Measurements from ENCODE around the gene DNASE1L2. TPM values are rescaled to one million over a fixed set of nuclear protein-coding genes. Genes with fewer than 3 reads are reported as not detected.

DNASE1L2 gene
- total and polyA plus RNA-seq, 2 of the 4 experiments (the other 2 are of a cell fraction), result 0.18 to 0.75 TPM

Small RNA genes lying within 50 kb of the gene (microRNA-seq; reads per million reads assigned to microRNA genes)
- gene MIR3677 (ENCODE audit: insufficient read depth in 1 of 2, insufficient read length in 1 of 2, unreplicated experiment in 1 of 2) (0 to 0.73 reads per million in 2 experiments), gene MIR4717 (ENCODE audit: insufficient read depth in 1 of 2, insufficient read length in 1 of 2, unreplicated experiment in 1 of 2) (0 reads per million in 2 experiments)

Small RNA genes lying within 50 kb of the gene (small RNA-seq; reads per million reads assigned to genes)
- gene MIR3677, result 0 to 8.7 (median 3.4) reads per million in 5 experiments
- 0 reads per million in 5 experiments for gene MIR4717

Other genes starting within 250 kb of the DNASE1L2 start
- 1.8 and 1.9 TPM in 2 replicates for gene SYNGR3, start 246.5 kb upstream of the DNASE1L2 start, total RNA-seq (2012; rRNA removed)
- gene SYNGR3, start 246.5 kb upstream of the DNASE1L2 start, polyA plus RNA-seq (2012; rRNA removed), result 5.8 and 6.6 TPM in 2 replicates
- gene ZNF598, start 226.6 kb upstream of the DNASE1L2 start, total RNA-seq (2012; rRNA removed), result 3.4 and 4.4 TPM in 2 replicates
- 36.4 and 40.6 TPM in 2 replicates for gene ZNF598, start 226.6 kb upstream of the DNASE1L2 start, polyA plus RNA-seq (2012; rRNA removed)
- gene NPW, start 216.7 kb upstream of the DNASE1L2 start, total RNA-seq (2012; rRNA removed), result 0.18 TPM in 1 of 2 replicates, not detected in the other
- gene NPW, start 216.7 kb upstream of the DNASE1L2 start, polyA plus RNA-seq (2012; rRNA removed), result 2.0 and 3.7 TPM in 2 replicates
- 18.6 and 20.8 TPM in 2 replicates for gene NHERF2, start 209.5 kb upstream of the DNASE1L2 start, total RNA-seq (2012; rRNA removed)
- gene NHERF2, start 209.5 kb upstream of the DNASE1L2 start, polyA plus RNA-seq (2012; rRNA removed), result 77.8 and 96.6 TPM in 2 replicates
- gene NTHL1, start 188.6 kb upstream of the DNASE1L2 start, total RNA-seq (2012; rRNA removed), result 22.8 and 28.1 TPM in 2 replicates
- gene NTHL1, start 188.6 kb upstream of the DNASE1L2 start, polyA plus RNA-seq (2012; rRNA removed), result 28.0 and 33.3 TPM in 2 replicates
- 22.8 and 31.4 TPM in 2 replicates for gene TSC2, start 188.5 kb upstream of the DNASE1L2 start, total RNA-seq (2012; rRNA removed)
- 88.6 and 95.9 TPM in 2 replicates for gene TSC2, start 188.5 kb upstream of the DNASE1L2 start, polyA plus RNA-seq (2012; rRNA removed)
- 7.9 and 15.6 TPM in 2 replicates for gene PKD1, start 100.5 kb upstream of the DNASE1L2 start, total RNA-seq (2012; rRNA removed)
- gene PKD1, start 100.5 kb upstream of the DNASE1L2 start, polyA plus RNA-seq (2012; rRNA removed), result 97.3 and 118 TPM in 2 replicates
- gene RAB26, start 87.8 kb upstream of the DNASE1L2 start, total RNA-seq (2012; rRNA removed), result 1.1 TPM in 2 replicates
- gene RAB26, start 87.8 kb upstream of the DNASE1L2 start, polyA plus RNA-seq (2012; rRNA removed), result 4.5 and 4.8 TPM in 2 replicates
- 26.4 and 29.6 TPM in 2 replicates for gene TRAF7, start 80.7 kb upstream of the DNASE1L2 start, total RNA-seq (2012; rRNA removed)
- 52.6 and 55.1 TPM in 2 replicates for gene TRAF7, start 80.7 kb upstream of the DNASE1L2 start, polyA plus RNA-seq (2012; rRNA removed)
- not detected in 2 replicates for gene CASKIN1, start 39.8 kb upstream of the DNASE1L2 start, total RNA-seq (2012; rRNA removed)
- 0.05 and 0.06 TPM in 2 replicates for gene CASKIN1, start 39.8 kb upstream of the DNASE1L2 start, polyA plus RNA-seq (2012; rRNA removed)
- gene MLST8, start 31.0 kb upstream of the DNASE1L2 start, total RNA-seq (2012; rRNA removed), result 34.4 and 50.3 TPM in 2 replicates
- 93.7 and 94.1 TPM in 2 replicates for gene MLST8, start 31.0 kb upstream of the DNASE1L2 start, polyA plus RNA-seq (2012; rRNA removed)
- gene BRICD5, start 25.6 kb upstream of the DNASE1L2 start, total RNA-seq (2012; rRNA removed), result 0.18 and 0.28 TPM in 2 replicates
- 0.94 and 1.5 TPM in 2 replicates for gene BRICD5, start 25.6 kb upstream of the DNASE1L2 start, polyA plus RNA-seq (2012; rRNA removed)
- 4.1 and 5.8 TPM in 2 replicates for gene PGP, start 21.6 kb upstream of the DNASE1L2 start, total RNA-seq (2012; rRNA removed)
- gene PGP, start 21.6 kb upstream of the DNASE1L2 start, polyA plus RNA-seq (2012; rRNA removed), result 9.4 and 13.5 TPM in 2 replicates
- gene E4F1, start 12.9 kb upstream of the DNASE1L2 start, total RNA-seq (2012; rRNA removed), result 13.1 and 25.0 TPM in 2 replicates
- gene E4F1, start 12.9 kb upstream of the DNASE1L2 start, polyA plus RNA-seq (2012; rRNA removed), result 33.0 and 39.6 TPM in 2 replicates
- gene ECI1, start 15.1 kb downstream of the DNASE1L2 start, total RNA-seq (2012; rRNA removed), result 20.3 TPM in 2 replicates
- 30.1 and 42.0 TPM in 2 replicates for gene ECI1, start 15.1 kb downstream of the DNASE1L2 start, polyA plus RNA-seq (2012; rRNA removed)
- 57.5 and 65.0 TPM in 2 replicates for gene RNPS1, start 31.7 kb downstream of the DNASE1L2 start, total RNA-seq (2012; rRNA removed)
- 192 and 194 TPM in 2 replicates for gene RNPS1, start 31.7 kb downstream of the DNASE1L2 start, polyA plus RNA-seq (2012; rRNA removed)
- 0.18 TPM in 1 of 2 replicates, not detected in the other for gene ABCA3, start 104.3 kb downstream of the DNASE1L2 start, total RNA-seq (2012; rRNA removed)
- 0.22 and 0.32 TPM in 2 replicates for gene ABCA3, start 104.3 kb downstream of the DNASE1L2 start, polyA plus RNA-seq (2012; rRNA removed)
- 19.2 and 20.1 TPM in 2 replicates for gene CCNF, start 193.0 kb downstream of the DNASE1L2 start, total RNA-seq (2012; rRNA removed)
- 7.8 and 8.2 TPM in 2 replicates for gene CCNF, start 193.0 kb downstream of the DNASE1L2 start, polyA plus RNA-seq (2012; rRNA removed)
- gene TEDC2, start 223.7 kb downstream of the DNASE1L2 start, total RNA-seq (2012; rRNA removed), result 3.6 TPM in 2 replicates
- gene TEDC2, start 223.7 kb downstream of the DNASE1L2 start, polyA plus RNA-seq (2012; rRNA removed), result 7.3 and 10.8 TPM in 2 replicates
- 0.18 and 0.28 TPM in 2 replicates for gene NTN3, start 234.9 kb downstream of the DNASE1L2 start, total RNA-seq (2012; rRNA removed)
- gene NTN3, start 234.9 kb downstream of the DNASE1L2 start, polyA plus RNA-seq (2012; rRNA removed), result 0.38 and 0.72 TPM in 2 replicates
- gene TBC1D24, start 238.7 kb downstream of the DNASE1L2 start, total RNA-seq (2012; rRNA removed), result 7.5 and 8.6 TPM in 2 replicates
- gene TBC1D24, start 238.7 kb downstream of the DNASE1L2 start, polyA plus RNA-seq (2012; rRNA removed), result 13.4 and 16.2 TPM in 2 replicates

All from IMR-90 (cell line).